Stimulated activated CD8-positive, alpha-beta memory T cell treated with anti-CD3 and anti-CD28 coated beads, Interleukin-2, amount 100 ng/mL, for 1 hour (primary cell): Measurements from ENCODE around the gene HNRNPA2B1.
"Not testable (repeated sequence)": the region's sequence is repeated elsewhere in the genome, so short reads cannot be mapped to it uniquely, and the experiment has no call there.

Source experiments
- DNase-seq, 2 donors: peaks; one replicate each; pipeline ENCODE4 v3.0.0-alpha.2; 2020; ENCODE audit warnings: low read depth in 2 of 2

The HNRNPA2B1 gene

GRCh38 chr7:26185131-26185843 lies 15.3 kb downstream of the HNRNPA2B1 start:
- no peak for DNase-seq

- DNase-seq, result not testable (repeated sequence)
These were observed 16.1 kb downstream of the HNRNPA2B1 start for GRCh38 chr7:26184281-26185101.

- DNase-seq, result no peak
These were observed 16.8 kb downstream of the HNRNPA2B1 start for GRCh38 chr7:26183545-26184280.

GRCh38 chr7:26182706-26183105 lies 17.8 kb downstream of the HNRNPA2B1 start:
- no peak for DNase-seq

- DNase-seq, result no peak
These were observed 18.3 kb downstream of the HNRNPA2B1 start for GRCh38 chr7:26182283-26182682.

GRCh38 chr7:26181474-26182227 lies 18.9 kb downstream of the HNRNPA2B1 start:
- DNase-seq, result no peak

- DNase-seq, result no peak
These were observed 19.8 kb downstream of the HNRNPA2B1 start for GRCh38 chr7:26180792-26181198.

- DNase-seq, result no peak
These were observed 20.6 kb downstream of the HNRNPA2B1 start for GRCh38 chr7:26179826-26180497.

GRCh38 chr7:26179422-26179821 lies 21.1 kb downstream of the HNRNPA2B1 start:
- DNase-seq, result no peak

GRCh38 chr7:26178272-26178960 lies 22.1 kb downstream of the HNRNPA2B1 start:
- no peak for DNase-seq

GRCh38 chr7:26177269-26177668 lies 23.3 kb downstream of the HNRNPA2B1 start:
- not testable (repeated sequence) for DNase-seq

- not testable (repeated sequence) for DNase-seq
These were observed 23.9 kb downstream of the HNRNPA2B1 start for GRCh38 chr7:26176696-26177095.

- DNase-seq, result not testable (repeated sequence)
These were observed 24.6 kb downstream of the HNRNPA2B1 start for GRCh38 chr7:26175903-26176302.

GRCh38 chr7:26172048-26172447 lies 28.5 kb downstream of the HNRNPA2B1 start:
- no peak for DNase-seq

- DNase-seq, result no peak
These were observed 28.9 kb downstream of the HNRNPA2B1 start for GRCh38 chr7:26171601-26172000.

GRCh38 chr7:26170663-26171062 lies 29.9 kb downstream of the HNRNPA2B1 start:
- no peak for DNase-seq

GRCh38 chr7:26169271-26169670 lies 31.3 kb downstream of the HNRNPA2B1 start:
- DNase-seq, result no peak

GRCh38 chr7:26168458-26169023 lies 32.0 kb downstream of the HNRNPA2B1 start:
- DNase-seq, result no peak

GRCh38 chr7:26167303-26167934 lies 33.1 kb downstream of the HNRNPA2B1 start:
- no peak for DNase-seq
